H1 (cell line): ENCODE results near the gene CES4A. TPM values are rescaled to one million over a fixed set of nuclear protein-coding genes. Genes with fewer than 3 reads are reported as not detected.

Experiments used
- CTCF ChIA-PET: fragments of 300-600 bp; sonication (Branson Sonifier 250); formaldehyde crosslinking; loops from one replicate; lab custom pipeline; 2021; ENCODE audit not compliant: partially characterized antibody; lab: Charles Lee
- POLR2A ChIA-PET: fragments of 300-600 bp; sonication (Branson Sonifier 250); formaldehyde crosslinking; loops from one replicate; lab custom pipeline; 2021; ENCODE audit warnings: inconsistent platforms; ENCODE audit not compliant: partially characterized antibody; lab: Charles Lee
- DNase-seq, 2 experiments: peaks; one replicate each; pipeline versions ENCODE4 v3.0.0 to v3.0.0-alpha.2; 2010 to 2022; ENCODE audit warnings: low spot score in 2 of 2, low read depth in 1 of 2, mixed read lengths in 1 of 2
- FAIRE-seq: peaks from 2 replicates; lab custom pipeline; 2011; peaks lifted over from hg19 to GRCh38; lab: Jason Lieb, UNC
- H2AFZ ChIP-seq: 2 replicates; pipeline ENCODE4 v1.8.1; 2012; ENCODE audit warnings: low read length, inconsistent platforms
- H2AK5ac ChIP-seq: 2 replicates; pipeline ENCODE4 v1.6.1; 2013; ENCODE audit warnings: low read depth, low read length
- H2BK120ac ChIP-seq: replicated peaks from 2 replicates; pipeline ENCODE3; 2013; ENCODE audit warnings: low read depth, low read length, inconsistent platforms
- H2BK12ac ChIP-seq: 2 replicates; pipeline ENCODE4 v1.6.1; 2013; ENCODE audit warnings: low read depth, low read length
- H2BK15ac ChIP-seq: 2 replicates; pipeline ENCODE4 v1.6.1; 2013; ENCODE audit warnings: low read length
- H2BK20ac ChIP-seq: 2 replicates; pipeline ENCODE4 v1.6.1; 2013; ENCODE audit warnings: low read length
- H2BK5ac ChIP-seq: 2 replicates; pipeline ENCODE4 v1.6.1; 2013; ENCODE audit warnings: low read depth, low read length
- H3K14ac ChIP-seq: 2 replicates; pipeline ENCODE4 v1.6.1; 2013; ENCODE audit warnings: inconsistent platforms; ENCODE audit not compliant: insufficient read length
- H3K18ac ChIP-seq: 2 replicates; pipeline ENCODE4 v1.6.1; 2013; ENCODE audit warnings: low read length; ENCODE audit errors: extremely low read depth
- H3K23ac ChIP-seq: 2 replicates; pipeline ENCODE4 v1.6.1; 2013; ENCODE audit warnings: inconsistent platforms; ENCODE audit not compliant: insufficient read length
- H3K23me2 ChIP-seq: 2 replicates; pipeline ENCODE4 v1.6.1; 2013; ENCODE audit warnings: low read depth, low read length
- H3K27ac ChIP-seq: 2 replicates; pipeline ENCODE4 v1.6.1; 2011; ENCODE audit warnings: low read depth, low read length, inconsistent platforms
- H3K27me3 ChIP-seq, 4 experiments: replicated peaks in 1 of 4; 1 replicate in 1 of 4; 2 replicates in 3 of 4; pipeline versions ENCODE4 v1.6.1 to v1.8.1; 2011 to 2013; ENCODE audit warnings: low read length in 3 of 4, mild to moderate bottlenecking in 3 of 4, inconsistent platforms in 2 of 4, mixed read lengths in 2 of 4, moderate library complexity in 1 of 4; ENCODE audit not compliant: control insufficient read depth in 3 of 4, insufficient read depth in 3 of 4; ENCODE audit errors: extremely low read depth in 1 of 4
- H3K36me3 ChIP-seq, 4 experiments: 2 replicates each; pipeline versions ENCODE4 v1.6.1 to v1.8.1; 2011 to 2013; ENCODE audit warnings: mild to moderate bottlenecking in 4 of 4, low read length in 3 of 4, moderate library complexity in 2 of 4, control low read depth in 1 of 4, inconsistent platforms in 1 of 4; ENCODE audit not compliant: insufficient read depth in 4 of 4, control insufficient read depth in 2 of 4
- H3K4ac ChIP-seq: replicated peaks from 2 replicates; pipeline ENCODE3; 2013; ENCODE audit warnings: low read length, low read depth, mixed read lengths, inconsistent platforms; ENCODE audit not compliant: insufficient read length
- H3K4me1 ChIP-seq, 4 experiments: replicated peaks in 1 of 4; 1 replicate in 1 of 4; 2 replicates in 3 of 4; pipeline versions ENCODE4 v1.6.1 to v1.8.1; 2011 to 2013; ENCODE audit warnings: low read length in 3 of 4, inconsistent platforms in 2 of 4, mixed read lengths in 1 of 4; ENCODE audit not compliant: insufficient read depth in 4 of 4, control insufficient read depth in 3 of 4
- H3K4me2 ChIP-seq, 2 experiments: 2 replicates each; pipeline versions ENCODE4 v1.6.1 to v1.8.1; 2011 to 2013; ENCODE audit warnings: low read depth in 2 of 2, low read length in 2 of 2, control low read depth in 1 of 2, inconsistent platforms in 1 of 2, mild to moderate bottlenecking in 1 of 2; ENCODE audit not compliant: insufficient read depth in 1 of 2
- H3K4me3 ChIP-seq, 4 experiments: fragments of 200-600, 300-600 bp in 1 of 4; sonication (generic), shearing (Covaris generic), sonication (Bioruptor Twin) in 1 of 4; 2 replicates each; pipeline versions ENCODE4 v1.5.1 to v1.8.1; 2011 to 2016; ENCODE audit warnings: low read length in 4 of 4, low read depth in 3 of 4, control low read depth in 2 of 4, inconsistent platforms in 2 of 4, mild to moderate bottlenecking in 2 of 4, mixed read lengths in 1 of 4, moderate library complexity in 1 of 4; ENCODE audit not compliant: insufficient read depth in 2 of 4; ENCODE audit errors: extremely low read depth in 1 of 4
- H3K56ac ChIP-seq: replicated peaks from 2 replicates; pipeline ENCODE3; 2013; ENCODE audit warnings: low read depth, mild to moderate bottlenecking, mixed read lengths, low read length, inconsistent platforms; ENCODE audit not compliant: insufficient read length
- H3K79me1 ChIP-seq: 2 replicates; pipeline ENCODE4 v1.6.1; 2013; ENCODE audit warnings: low read depth, low read length, control low read depth
- H3K79me2 ChIP-seq, 2 experiments: 2 replicates each; pipeline versions ENCODE4 v1.6.1 to v1.8.1; 2012 to 2013; ENCODE audit warnings: low read length in 2 of 2, mild to moderate bottlenecking in 2 of 2, inconsistent platforms in 1 of 2; ENCODE audit not compliant: insufficient read depth in 2 of 2, control insufficient read depth in 1 of 2
- H3K9ac ChIP-seq, 4 experiments: replicated peaks in 1 of 4; 1 replicate in 1 of 4; 2 replicates in 3 of 4; pipeline versions ENCODE4 v1.6.1 to v1.8.1; 2011 to 2013; ENCODE audit warnings: low read depth in 3 of 4, low read length in 3 of 4, control low read depth in 2 of 4, mild to moderate bottlenecking in 2 of 4, moderate library complexity in 2 of 4, inconsistent platforms in 1 of 4; ENCODE audit errors: extremely low read depth in 1 of 4
- H3K9me3 ChIP-seq, 2 experiments: 2 replicates each; pipeline versions ENCODE4 v1.6.1 to v1.8.1; 2012 to 2013; ENCODE audit warnings: mild to moderate bottlenecking in 2 of 2, moderate library complexity in 2 of 2, control low read depth in 1 of 2, inconsistent platforms in 1 of 2, low read depth in 1 of 2, low read length in 1 of 2, mixed read lengths in 1 of 2; ENCODE audit not compliant: insufficient read depth in 2 of 2
- H4K20me1 ChIP-seq, 2 experiments: replicated peaks in 1 of 2; 2 replicates each; pipeline versions ENCODE3 to v1.8.1; 2011 to 2013; ENCODE audit warnings: inconsistent platforms in 2 of 2, low read length in 2 of 2, mild to moderate bottlenecking in 1 of 2; ENCODE audit not compliant: insufficient read depth in 2 of 2, control insufficient read depth in 1 of 2
- H4K5ac ChIP-seq: 2 replicates; pipeline ENCODE4 v1.6.1; 2013; ENCODE audit warnings: low read length, low read depth, mixed read lengths, inconsistent platforms; ENCODE audit not compliant: insufficient read length
- H4K8ac ChIP-seq: 2 replicates; pipeline ENCODE4 v1.8.0; 2013; ENCODE audit warnings: mild to moderate bottlenecking, moderate library complexity, low read length, inconsistent platforms; ENCODE audit not compliant: insufficient read depth; ENCODE audit errors: extremely low read depth
- H4K91ac ChIP-seq: replicated peaks from 2 replicates; pipeline ENCODE3; 2013; ENCODE audit warnings: low read length, mixed read lengths, inconsistent platforms; ENCODE audit not compliant: insufficient read length
- CBX8 ChIP-seq: fragments of 300-800, 300-1000 bp; sonication (generic); IDR thresholded peaks from 2 replicates; pipeline ENCODE4 v1.7.1; 2016; ENCODE audit warnings: low read depth, low read length, borderline replicate concordance
- CREB1 ChIP-seq: IDR thresholded peaks from 2 replicates; pipeline ENCODE4 v1.6.1; 2012; ENCODE audit warnings: inconsistent platforms
- EGR1 ChIP-seq: IDR thresholded peaks from 2 replicates; pipeline ENCODE4 v1.6.1; 2011; ENCODE audit warnings: low read depth, low read length, borderline replicate concordance
- EP300 ChIP-seq, 2 experiments: IDR thresholded peaks; 1 replicate in 1 of 2; 2 replicates in 1 of 2; pipeline ENCODE4 v1.6.1; 2011 to 2012; ENCODE audit warnings: low read depth in 2 of 2, low read length in 2 of 2, mild to moderate bottlenecking in 2 of 2, borderline replicate concordance in 1 of 2, inconsistent platforms in 1 of 2, moderate library complexity in 1 of 2
- PHF8 ChIP-seq: fragments of 200-600 bp; sonication (generic); conservative IDR thresholded peaks from 2 replicates; pipeline ENCODE4 v1.7.1; 2012; ENCODE audit warnings: low read depth, mild to moderate bottlenecking, inconsistent platforms, low read length, moderate library complexity
- WGBS, 2 experiments: shearing (Covaris generic) in 1 of 2; methylation state at CpG; one replicate each; pipeline versions ENCODE4 v1.1.6 to v1.1.7; 2013 to 2015; ENCODE audit warnings: low lambda C conversion rate in 2 of 2, mixed read lengths in 2 of 2, inconsistent platforms in 1 of 2, low coverage in 1 of 2, missing lambda C conversion rate in 1 of 2; ENCODE audit not compliant: insufficient replicate concordance in 2 of 2, insufficient coverage in 1 of 2, insufficient read length in 1 of 2; ENCODE audit errors: extremely low coverage in 1 of 2, missing lambda C conversion rate in 1 of 2; 5-methylcytosine and 5-hydroxymethylcytosine counted together
- polyA plus RNA-seq, 7 experiments: library from polyadenylated mRNA; depleted of rRNA in 3 of 7; stranded (reverse) in 5 of 7; unstranded in 2 of 7; fragments of >200 nt in 5 of 7; fragments of 200-250 nt in 2 of 7; gene quantifications; 1 replicate in 5 of 7; 2 replicates in 1 of 7; 4 replicates in 1 of 7; pipeline versions ENCODE4 v1.2.1 to v1.2.3, GENCODE V29; 2011 to 2013; ENCODE audit warnings: missing spikeins in 2 of 7, mixed read lengths in 2 of 7
- total RNA-seq: library from RNA; stranded (reverse); fragmentation: NEBNext Ultra II Directional; extraction: Animal tissue kit (Norgen Biotek cat#: 25700); gene quantifications from 2 replicates; pipeline ENCODE4 v1.2.1, GENCODE V29; 2021

The CES4A gene
- total and polyA plus RNA-seq, 2 of the 8 experiments (the other 6 are each of a cell fraction or from before 2014, with no cell fraction given): 0.93 to 1.5 TPM

DNA sequence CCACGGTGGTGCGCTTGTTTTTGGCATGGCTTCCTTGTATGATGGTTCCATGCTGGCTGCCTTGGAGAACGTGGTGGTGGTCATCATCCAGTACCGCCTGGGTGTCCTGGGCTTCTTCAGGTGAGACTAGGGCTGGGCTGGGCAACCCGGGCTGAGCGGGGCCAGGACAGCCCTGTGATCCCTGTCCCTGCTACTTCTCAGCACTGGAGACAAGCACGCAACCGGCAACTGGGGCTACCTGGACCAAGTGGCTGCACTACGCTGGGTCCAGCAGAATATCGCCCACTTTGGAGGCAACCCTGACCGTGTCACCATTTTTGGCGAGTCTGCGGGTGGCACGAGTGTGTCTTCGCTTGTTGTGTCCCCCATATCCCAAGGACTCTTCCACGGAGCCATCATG, 48.2 kb upstream of the CES4A start:
- H2BK12ac ChIP-seq: no peak overlapping the region
- TF ChIP-seq EP300 (IDR thresholded peaks at IDR 0.05; ENCODE audit: borderline replicate concordance in 1 of 2, low read depth in 2 of 2, low read length in 2 of 2) (no peak), CBX8 (no peak), EGR1 (no peak), PHF8 (no peak), CREB1 (no peak)
- H3K27me3 ChIP-seq: peaks cover 0 to 6% (median 4%) of the 10 kb centered on the region in 4 experiments; a peak in 4 of 7 replicates
- no peak overlapping the region for H3K56ac ChIP-seq
- H2BK15ac ChIP-seq: no peak overlapping the region
- H3K79me2 ChIP-seq: no peaks in the 10 kb centered on the region
- no peak overlapping the region for H3K4me2 ChIP-seq
- H3K9me3 ChIP-seq: no peaks in the 10 kb centered on the region
- POLR2A ChIA-PET: no interaction called here
- no peak overlapping the region for H2BK20ac ChIP-seq
- H3K4me3 ChIP-seq: no peak overlapping the region
- no peak overlapping the region for H3K18ac ChIP-seq
- H2AFZ ChIP-seq: no peak overlapping the region
- peaks cover 5 to 18% (median 15%) of the 10 kb centered on the region in 4 experiments; a peak in 7 of 8 replicates for H3K36me3 ChIP-seq
- no peak overlapping the region for H2AK5ac ChIP-seq
- no peak overlapping the region for H3K9ac ChIP-seq
- H2BK5ac ChIP-seq: no peak overlapping the region
- no peak overlapping the region for H2BK120ac ChIP-seq
- no peak overlapping the region for H3K23ac ChIP-seq
- no peak overlapping the region for H3K14ac ChIP-seq
- no peak overlapping the region for H4K8ac ChIP-seq
- H3K23me2 ChIP-seq: peaks cover 2% of the 10 kb centered on the region; the same call in 1 of the 2 replicates
- no peak overlapping the region for H4K91ac ChIP-seq
- H4K20me1 ChIP-seq: peaks cover 0 to 10% of the 10 kb centered on the region in 2 experiments
- CTCF ChIA-PET: interaction anchor here (1.0 to 1.4 kb wide), 2 partner anchors 12 to 14 kb away, joined by 3 read pairs; no protein-coding TSS in a partner anchor
- no peak for FAIRE-seq
- DNase-seq: no peak
- H3K27ac ChIP-seq: no peak overlapping the region
- H3K4me1 ChIP-seq: peaks cover 0 to 3% (median 2%) of the 10 kb centered on the region in 4 experiments; a peak in 4 of 7 replicates
- WGBS, 2 experiments: 84% methylated on average over 15 of the region's 16 CpGs; no CpG with 5 or more reads in 1 of the 2 experiments
- H3K79me1 ChIP-seq: peaks cover 2% of the 10 kb centered on the region; the same call in 1 of the 2 replicates
- no peak overlapping the region for H4K5ac ChIP-seq
- no peak overlapping the region for H3K4ac ChIP-seq
